Stomach (tissue), 9 donors: Measurements from ENCODE around the gene MAP3K3. TPM values are rescaled to one million over a fixed set of nuclear protein-coding genes. Genes with fewer than 3 reads are reported as not detected.
A peak's percentile ranks its signal among the peaks of the same experiment; 100 is the strongest.

Source experiments
- DNase-seq, 2 donors: peaks; one replicate each; pipeline versions ENCODE4 v3.0.0 to v3.0.0-alpha.2; 2013 to 2019
- H3K27ac ChIP-seq, 5 donors: fragments of 200-600 bp in 4 of 5; sonication (generic) in 4 of 5; one replicate each; pipeline ENCODE4 v1.5.1; 2013 to 2019; ENCODE audit warnings: mild to moderate bottlenecking in 1 of 5, moderate library complexity in 1 of 5
- H3K27me3 ChIP-seq, 3 donors: fragments of 200-600 bp; sonication (generic); one replicate each; pipeline ENCODE4 v1.5.1; 2017 to 2019; ENCODE audit warnings: mixed run types in 1 of 3
- H3K36me3 ChIP-seq, 4 donors: fragments of 200-600 bp; sonication (generic); 1 replicate in 3 of 4; 2 replicates in 1 of 4; pipeline ENCODE4 v1.5.1; 2016 to 2019
- H3K4me1 ChIP-seq, 4 donors: fragments of 200-600 bp; sonication (generic); one replicate each; pipeline ENCODE4 v1.5.1; 2016 to 2019
- H3K4me3 ChIP-seq, 4 donors: fragments of 200-600 bp; sonication (generic) in 3 of 4; one replicate each; pipeline ENCODE4 v1.5.1; 2016 to 2019; ENCODE audit warnings: mild to moderate bottlenecking in 1 of 4
- H3K9me3 ChIP-seq, 4 donors: fragments of 200-600 bp; sonication (generic); one replicate each; pipeline ENCODE4 v1.5.1; 2016 to 2019
- CTCF ChIP-seq, 7 experiments: fragments of 450-650 bp in 4 of 7; fragments of 200-600 bp in 3 of 7; sonication (generic) in 3 of 7; IDR thresholded peaks; one replicate each; pipeline ENCODE4 v1.5.1; 2016 to 2019; ENCODE audit warnings: antibody characterized with exemption in 7 of 7, control low read depth in 2 of 7, mild to moderate bottlenecking in 1 of 7
- EP300 ChIP-seq: sonication (generic); formaldehyde crosslinking; IDR thresholded peaks from one replicate; pipeline ENCODE4 v1.6.1; 2017; ENCODE audit warnings: antibody characterized with exemption
- POLR2A ChIP-seq, 4 donors: fragments of 450-650 bp; IDR thresholded peaks; one replicate each; pipeline ENCODE4 v1.6.1; 2016; ENCODE audit warnings: antibody characterized with exemption in 4 of 4, control low read depth in 2 of 4, mild to moderate bottlenecking in 1 of 4, moderate library complexity in 1 of 4
- POLR2AphosphoS5 ChIP-seq, 3 donors: sonication (generic); formaldehyde crosslinking; IDR thresholded peaks; one replicate each; pipeline ENCODE4 v1.6.1; 2016; ENCODE audit warnings: antibody characterized with exemption in 3 of 3
- WGBS, 5 donors: extraction: QIAGEN DNeasy Blood & Tissue Kit in 3 of 5; methylation state at CpG; one replicate each; pipeline versions ENCODE4 v1.1.5 to v1.1.7; 2013 to 2018; 5-methylcytosine and 5-hydroxymethylcytosine counted together
- intact Hi-C: fragments of 100-400 bp; cut with DNase I; formaldehyde crosslinking; loops from one replicate; pipeline ENCODE4 v1.15.1; 2023; ENCODE audit warnings: low total_unique reads
- polyA plus RNA-seq, 3 donors: library from polyadenylated mRNA; stranded (reverse); fragments of 200-250 nt; gene quantifications; one replicate each; pipeline ENCODE4 v1.2.3, GENCODE V29; 2013
- total RNA-seq, 5 donors: library from RNA; depleted of rRNA; stranded (reverse); fragments of >200 nt; gene quantifications; one replicate each; pipeline versions ENCODE4 v1.1.0 to v1.2.3, GENCODE V29; 2014 to 2016
- donor health status: healthy with polysubstance abuse.
- donor health status: Bipolar disorder and iron deficiency.
- donor health status: healthy.

The MAP3K3 gene
- total and polyA plus RNA-seq, 8 donors, result 9.3 to 99.5 (median 16.7) TPM

GRCh38 chr17:63578769-63579111 is 43.5 kb upstream of the MAP3K3 start:
- no peak for DNase-seq
- WGBS, 5 donors, result 56 to 74% (median 63%) methylated on average over 5 of the region's 5 CpGs

GRCh38 chr17:63579633-63580032 is 42.6 kb upstream of the MAP3K3 start:
- intact Hi-C loops, result no loop called here
- H3K27ac ChIP-seq, result no peak overlapping the region
- peaks cover 39 to 62% (median 56%) of the 10 kb centered on the region in 4 donors for H3K36me3 ChIP-seq

More at GRCh38 chr17:63578769-63579111, 43.5 kb upstream of the MAP3K3 start:
- Histone ChIP-seq H3K4me1 (peaks cover 0 to 15% (median 8%) of the 10 kb centered on the region in 4 donors), H3K9me3 (no peaks in the 10 kb centered on the region), H3K27ac (no peak overlapping the region), H3K4me3 (no peak overlapping the region), H3K27me3 (no peaks in the 10 kb centered on the region), H3K36me3 (peaks cover 31 to 53% (median 47%) of the 10 kb centered on the region in 4 donors)
- no peak for TF ChIP-seq EP300
- no peak for TF ChIP-seq POLR2A (IDR thresholded peaks at IDR 0.05)
- no peak for TF ChIP-seq CTCF (IDR thresholded peaks at IDR 0.05)
- no peak for TF ChIP-seq POLR2AphosphoS5 (IDR thresholded peaks at IDR 0.05)
- intact Hi-C loops, result no loop called here

GRCh38 chr17:63587770-63588169 is 34.4 kb upstream of the MAP3K3 start:
- intact Hi-C loops, result no loop called here
- no peak for TF ChIP-seq EP300
- TF ChIP-seq POLR2AphosphoS5 (IDR thresholded peaks at IDR 0.05), result no peak
- no peak for TF ChIP-seq POLR2A (IDR thresholded peaks at IDR 0.05)
- TF ChIP-seq CTCF (IDR thresholded peaks at IDR 0.05), result no peak
- DNase-seq, result no peak

More at GRCh38 chr17:63579633-63580032, 42.6 kb upstream of the MAP3K3 start:
- TF ChIP-seq POLR2A (IDR thresholded peaks at IDR 0.05), result no peak
- TF ChIP-seq POLR2AphosphoS5 (IDR thresholded peaks at IDR 0.05), result no peak
- no peak for TF ChIP-seq CTCF (IDR thresholded peaks at IDR 0.05)
- TF ChIP-seq EP300, result no peak
- Histone ChIP-seq H3K4me1 (peaks cover 0 to 15% (median 8%) of the 10 kb centered on the region in 4 donors), H3K4me3 (no peak overlapping the region), H3K9me3 (no peaks in the 10 kb centered on the region), H3K27me3 (no peaks in the 10 kb centered on the region)
- 48 to 70% (median 56%) methylated on average over 11 of the region's 11 CpGs for WGBS, 5 donors
- peak in 1 of 2 donors; percentile 51 for DNase-seq

GRCh38 chr17:63588797-63589196 is 33.4 kb upstream of the MAP3K3 start:
- no peak for DNase-seq
- no peaks in the 10 kb centered on the region for H3K4me1 ChIP-seq
- no peak overlapping the region for H3K4me3 ChIP-seq
- TF ChIP-seq POLR2A (IDR thresholded peaks at IDR 0.05), result no peak
- no peak for TF ChIP-seq EP300
- TF ChIP-seq CTCF (IDR thresholded peaks at IDR 0.05), result no peak
- no peak for TF ChIP-seq POLR2AphosphoS5 (IDR thresholded peaks at IDR 0.05)
- no peaks in the 10 kb centered on the region for H3K9me3 ChIP-seq
- H3K27ac ChIP-seq, result no peak overlapping the region
- intact Hi-C loops, result no loop called here
- H3K36me3 ChIP-seq, result peaks cover 51 to 100% (median 98%) of the 10 kb centered on the region in 4 donors
- H3K27me3 ChIP-seq, result no peaks in the 10 kb centered on the region
- 88 to 93% (median 91%) methylated on average over 11 of the region's 11 CpGs for WGBS, 5 donors

More at GRCh38 chr17:63587770-63588169, 34.4 kb upstream of the MAP3K3 start:
- Histone ChIP-seq H3K4me3 (no peak overlapping the region), H3K4me1 (no peaks in the 10 kb centered on the region), H3K9me3 (no peaks in the 10 kb centered on the region), H3K27ac (no peak overlapping the region), H3K36me3 (peaks cover 61 to 100% (median 98%) of the 10 kb centered on the region in 4 donors), H3K27me3 (no peaks in the 10 kb centered on the region)
- 87 to 96% (median 93%) methylated on average over 5 of the region's 5 CpGs for WGBS, 5 donors
